Measurements from ENCODE around the gene RFWD3.

The RFWD3 gene

GRCh38 chr16:74623839-74624235 lies 42.8 kb downstream of the RFWD3 start:
- no peak for DNase-seq (ENCODE audit: low read depth in 1 of 2, low spot score in 1 of 2)

- no peak for DNase-seq (ENCODE audit: low read depth in 1 of 2, low spot score in 1 of 2)
Measured at GRCh38 chr16:74623214-74623838, 43.4 kb downstream of the RFWD3 start.

- no peak for DNase-seq (ENCODE audit: low read depth in 1 of 2, low spot score in 1 of 2)
Measured at GRCh38 chr16:74622005-74622404, 44.7 kb downstream of the RFWD3 start.

- no peak for DNase-seq (ENCODE audit: low read depth in 1 of 2, low spot score in 1 of 2)
Measured at GRCh38 chr16:74617206-74617788, 49.4 kb downstream of the RFWD3 start.

- DNase-seq (ENCODE audit: low read depth in 1 of 2, low spot score in 1 of 2): no peak
Measured at GRCh38 chr16:74611721-74612120, 55.0 kb downstream of the RFWD3 start.

GRCh38 chr16:74608944-74609343 lies 57.7 kb downstream of the RFWD3 start:
- no peak for DNase-seq (ENCODE audit: low read depth in 1 of 2, low spot score in 1 of 2)

- no peak for DNase-seq (ENCODE audit: low read depth in 1 of 2, low spot score in 1 of 2)
Measured at GRCh38 chr16:74608381-74608780, 58.3 kb downstream of the RFWD3 start.

GRCh38 chr16:74607962-74608356 lies 58.7 kb downstream of the RFWD3 start:
- no peak for DNase-seq (ENCODE audit: low read depth in 1 of 2, low spot score in 1 of 2)

GRCh38 chr16:74607310-74607961 lies 59.2 kb downstream of the RFWD3 start:
- DNase-seq (ENCODE audit: low read depth in 1 of 2, low spot score in 1 of 2): no peak

GRCh38 chr16:74606521-74607309 lies 60.0 kb downstream of the RFWD3 start, which contains the start of gene GLG1:
Gene GLG1, minus strand, starts transcription at chr16:74607114. Its CDS starts 20 bp downstream, at chr16:74607094.
- DNase-seq (ENCODE audit: low read depth in 1 of 2, low spot score in 1 of 2): peak; percentile 79 to 84

GRCh38 chr16:74605746-74606520 lies 60.7 kb downstream of the RFWD3 start:
- no peak for DNase-seq (ENCODE audit: low read depth in 1 of 2, low spot score in 1 of 2)

GRCh38 chr16:74605332-74605731 lies 61.3 kb downstream of the RFWD3 start:
- no peak for DNase-seq (ENCODE audit: low read depth in 1 of 2, low spot score in 1 of 2)

GRCh38 chr16:74603848-74604247 lies 62.8 kb downstream of the RFWD3 start:
- no peak for DNase-seq (ENCODE audit: low read depth in 1 of 2, low spot score in 1 of 2)

- DNase-seq (ENCODE audit: low read depth in 1 of 2, low spot score in 1 of 2): peak in 1 of 2 donors; percentile 41
Measured at GRCh38 chr16:74601126-74601871, 65.4 kb downstream of the RFWD3 start.

GRCh38 chr16:74596586-74596985 lies 70.1 kb downstream of the RFWD3 start:
- no peak for DNase-seq (ENCODE audit: low read depth in 1 of 2, low spot score in 1 of 2)

GRCh38 chr16:74592847-74593246 lies 73.8 kb downstream of the RFWD3 start:
- DNase-seq (ENCODE audit: low read depth in 1 of 2, low spot score in 1 of 2): no peak

GRCh38 chr16:74591876-74592650 lies 74.6 kb downstream of the RFWD3 start:
- DNase-seq (ENCODE audit: low read depth in 1 of 2, low spot score in 1 of 2): no peak

GRCh38 chr16:74586948-74587347 lies 79.7 kb downstream of the RFWD3 start:
- DNase-seq (ENCODE audit: low read depth in 1 of 2, low spot score in 1 of 2): no peak

- DNase-seq (ENCODE audit: low read depth in 1 of 2, low spot score in 1 of 2): no peak
Measured at GRCh38 chr16:74585846-74586443, 80.7 kb downstream of the RFWD3 start.
